Tongue (tissue), 2 donors: Measurements from ENCODE around the gene SYNE3. TPM values are rescaled to one million over a fixed set of nuclear protein-coding genes. Genes with fewer than 3 reads are reported as not detected.

Source experiments
- DNase-seq: peaks from one replicate; pipeline ENCODE4 v3.0.0-alpha.2; 2015
- total RNA-seq: library from RNA; depleted of rRNA; stranded (reverse); fragments of >200 nt; gene quantifications from one replicate; pipeline ENCODE4 v1.2.3, GENCODE V29; 2014

SYNE3 gene
- total RNA-seq, 1 donor from 2014 or later: 15.2 TPM

DNA sequence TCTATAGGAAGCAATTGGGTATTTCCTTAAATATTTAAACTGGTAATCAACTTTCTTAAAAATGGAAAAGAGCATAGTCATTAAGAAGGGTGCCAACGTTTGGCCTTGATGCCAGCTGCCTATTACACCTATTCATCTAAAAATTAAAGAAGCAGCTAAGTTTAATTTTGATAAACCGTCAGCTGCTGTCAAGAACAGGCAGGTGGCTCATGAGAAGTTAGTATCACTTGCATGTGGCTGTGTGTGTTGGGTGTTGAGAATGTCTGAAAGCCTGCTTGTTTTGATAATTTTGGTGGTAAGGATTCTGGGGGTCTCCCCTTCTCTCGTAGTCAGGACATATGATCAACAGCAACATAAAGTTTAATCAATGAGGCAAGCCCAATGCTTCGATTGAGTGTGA, 24.9 kb upstream of the SYNE3 start:
- no peak for DNase-seq

- DNase-seq: no peak
Measured at GRCh38 chr14:95540236-95540855, 23.9 kb upstream of the SYNE3 start.

GRCh38 chr14:95538801-95539509, 22.5 kb upstream of the SYNE3 start:
- DNase-seq: no peak

GRCh38 chr14:95537298-95538089, 21.0 kb upstream of the SYNE3 start:
- no peak for DNase-seq

- DNase-seq: no peak
Measured at GRCh38 chr14:95536671-95537070, 20.2 kb upstream of the SYNE3 start.

DNA sequence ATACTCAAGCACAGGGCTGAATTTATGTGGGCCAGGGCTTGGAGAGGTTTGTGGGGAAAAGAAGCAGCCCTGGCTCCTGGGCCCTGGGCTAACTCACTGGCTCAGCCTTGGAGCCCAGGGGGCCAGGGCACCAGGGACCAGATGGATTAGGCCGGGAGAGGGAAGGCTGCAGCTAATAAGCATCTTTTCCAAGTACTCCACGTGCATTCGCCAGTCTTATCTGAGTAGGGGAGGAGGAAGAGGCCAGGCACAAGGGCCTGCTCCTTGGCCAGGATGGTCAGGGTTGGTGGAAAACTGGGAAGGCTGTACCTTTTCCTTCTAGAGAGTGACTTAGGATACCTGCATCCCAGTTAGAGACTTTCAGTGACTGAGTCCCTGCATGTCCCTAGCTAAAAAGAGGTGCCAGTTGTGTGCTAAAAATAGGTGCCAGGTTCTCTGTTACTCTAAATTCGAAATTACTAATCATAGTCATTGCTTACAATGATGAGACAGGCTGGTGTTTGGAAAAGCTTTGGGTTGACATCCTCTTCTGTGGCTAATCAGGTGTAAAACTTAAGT, 19.7 kb upstream of the SYNE3 start:
- DNase-seq: no peak

DNA sequence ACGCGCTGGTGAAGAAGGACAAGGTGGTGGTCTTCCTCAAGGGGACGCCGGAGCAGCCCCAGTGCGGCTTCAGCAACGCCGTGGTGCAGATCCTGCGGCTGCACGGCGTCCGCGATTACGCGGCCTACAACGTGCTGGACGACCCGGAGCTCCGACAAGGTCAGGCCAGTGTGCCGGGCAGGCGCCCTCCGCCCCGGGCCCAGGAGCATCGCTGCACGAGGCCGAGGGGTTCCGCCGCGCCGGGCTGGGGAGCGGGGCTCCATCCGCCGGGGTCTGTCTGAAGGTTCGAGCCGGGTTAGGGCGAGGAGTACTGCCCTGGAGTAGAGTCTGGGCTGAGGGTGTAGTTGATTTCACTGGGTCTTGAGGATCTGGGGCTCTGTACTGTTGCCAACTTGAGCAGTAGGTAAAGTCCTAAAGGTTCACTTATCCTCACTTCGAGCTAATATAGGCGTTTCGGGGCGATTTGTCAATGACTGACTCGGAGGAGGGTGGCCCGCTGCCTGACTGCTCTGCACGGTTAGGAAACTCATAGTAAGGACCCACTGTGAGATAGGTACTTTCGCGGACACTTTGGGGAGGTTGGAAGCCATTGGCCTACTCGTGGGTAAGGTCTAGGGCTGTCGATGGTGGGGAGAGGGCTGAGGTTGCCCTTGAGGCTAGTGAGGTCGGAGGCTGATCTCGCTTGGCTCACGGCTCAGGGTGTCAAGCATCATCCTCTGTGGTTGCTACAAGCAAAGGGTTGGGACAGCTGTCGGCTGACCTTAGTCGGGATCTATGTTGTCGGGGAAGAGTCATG, 19.0 kb upstream of the SYNE3 start:
- DNase-seq: no peak

GRCh38 chr14:95534299-95535225, 18.1 kb upstream of the SYNE3 start, which contains the start of gene GLRX5:
GLRX5 (plus strand) TSS chr14:95535050; CDS start chr14:95535090, 40 bp downstream.
- peak; percentile 100 for DNase-seq

GRCh38 chr14:95533822-95534221, 17.4 kb upstream of the SYNE3 start:
- DNase-seq: no peak

GRCh38 chr14:95533391-95533821, 17.0 kb upstream of the SYNE3 start:
- DNase-seq: peak; percentile 57

DNA sequence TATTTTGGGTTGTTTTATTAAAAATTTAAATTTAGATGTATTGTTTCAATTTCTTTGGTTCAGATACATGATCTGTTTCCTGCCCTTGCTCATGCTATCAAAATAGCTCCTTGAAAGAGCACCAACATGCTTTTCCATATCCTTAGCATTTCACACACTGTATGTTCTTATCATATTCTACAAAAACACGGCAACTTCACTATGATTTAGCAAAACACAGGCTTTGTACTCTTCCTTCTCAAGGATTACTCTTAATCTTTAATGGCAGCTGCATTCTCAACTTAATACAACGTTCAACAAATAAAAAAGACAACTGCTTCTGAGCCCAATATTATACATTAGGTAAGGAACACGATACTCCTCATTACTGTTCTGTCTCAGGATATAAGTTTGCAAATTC, 15.5 kb upstream of the SYNE3 start:
- DNase-seq: no peak

- no peak for DNase-seq
Measured at GRCh38 chr14:95531473-95531872, 15.0 kb upstream of the SYNE3 start.

DNA sequence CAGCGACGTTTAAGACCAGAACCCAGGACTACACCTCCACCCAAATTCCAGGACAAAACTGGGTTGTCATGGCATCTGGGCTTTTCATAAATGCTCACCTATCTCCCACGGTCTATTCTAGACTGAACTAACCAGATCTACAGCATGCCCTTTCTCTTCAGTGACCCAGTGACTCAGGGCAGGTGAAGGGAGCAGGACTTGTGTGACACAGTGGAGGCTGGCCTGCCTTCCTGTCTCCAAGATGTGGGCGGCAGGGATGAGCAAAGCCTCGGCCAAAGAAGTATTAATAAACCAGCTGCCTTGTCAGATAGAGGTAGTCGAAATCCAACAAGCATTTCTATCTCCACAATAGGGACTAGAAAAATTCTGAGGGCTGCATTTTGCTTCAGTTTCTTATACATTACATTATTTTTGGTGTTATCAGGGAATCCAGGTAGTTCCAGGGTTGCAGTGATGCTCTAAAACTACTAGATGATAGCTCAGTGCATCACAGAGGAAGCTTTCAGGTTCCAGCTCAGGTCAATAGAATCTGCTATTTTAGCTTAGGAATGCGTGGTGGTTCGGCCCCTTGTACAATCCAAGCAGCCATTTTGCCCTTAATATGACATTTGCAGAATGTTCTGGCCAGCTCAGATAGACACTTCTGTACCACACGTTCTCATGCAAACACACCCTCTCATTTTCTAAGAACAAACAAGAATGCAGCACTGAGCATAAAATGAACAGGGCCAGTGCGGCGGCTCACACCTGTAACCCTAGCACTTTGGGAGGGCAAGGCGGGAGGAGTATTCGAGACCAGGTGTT, 14.2 kb upstream of the SYNE3 start:
- no peak for DNase-seq

DNA sequence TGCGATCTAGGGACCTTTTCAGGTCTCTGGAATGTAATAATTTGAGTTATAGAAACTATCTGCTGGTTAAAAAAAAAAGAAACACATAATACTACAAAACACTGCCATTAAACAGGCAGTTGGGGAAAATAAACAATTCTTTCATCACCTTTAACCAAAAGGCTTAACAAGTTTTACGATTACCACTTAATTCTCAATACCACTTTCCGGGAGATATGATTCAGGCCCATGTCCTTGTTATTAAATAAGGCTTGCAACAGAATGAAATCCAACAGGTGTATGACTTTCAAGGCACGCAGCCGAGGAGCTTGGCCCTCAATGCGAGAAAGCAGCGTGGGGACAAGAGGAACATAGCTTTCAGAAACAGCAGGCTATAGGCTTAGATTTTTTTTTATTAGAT, 12.8 kb upstream of the SYNE3 start:
- DNase-seq: no peak

DNA sequence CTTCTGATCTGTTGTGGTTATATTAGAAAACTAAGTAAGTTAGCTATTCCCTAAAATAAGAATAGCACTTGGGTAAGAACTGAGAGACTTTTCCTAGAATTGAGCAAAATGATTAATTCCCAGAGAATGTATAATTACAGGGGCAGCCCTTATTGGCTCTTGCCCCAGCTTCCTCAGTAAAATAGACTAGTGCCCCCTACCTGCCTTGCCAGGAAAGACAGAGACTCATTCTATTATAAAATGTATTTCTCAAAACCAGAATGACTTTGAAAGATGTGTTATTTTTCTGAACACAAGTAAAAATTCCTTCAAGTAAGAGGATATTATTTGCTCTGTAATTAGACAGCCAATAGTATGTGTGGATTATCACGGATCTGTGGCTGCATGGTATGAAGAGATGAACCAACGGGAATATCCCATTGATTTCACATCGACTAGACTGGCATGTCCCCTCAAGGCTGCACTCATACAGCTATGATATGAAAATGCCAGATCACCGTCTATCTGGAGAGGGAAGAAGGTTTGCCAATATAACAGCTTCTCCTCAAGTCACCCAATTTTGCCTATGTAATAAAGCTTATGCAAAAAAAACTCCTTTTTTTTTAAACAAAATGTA, 11.0 kb upstream of the SYNE3 start:
- DNase-seq: peak; percentile 75

GRCh38 chr14:95526483-95527386, 10.3 kb upstream of the SYNE3 start:
- no peak for DNase-seq

GRCh38 chr14:95525999-95526398, 9.5 kb upstream of the SYNE3 start:
- DNase-seq: no peak
